Astrocyte of the hippocampus (primary cell): ENCODE results near the gene TMEM144.
A peak's percentile ranks its signal among the peaks of the same experiment; 100 is the strongest.
"Not testable (repeated sequence)": the region's sequence is repeated elsewhere in the genome, so short reads cannot be mapped to it uniquely, and the experiment has no call there.

Source experiments
- DNase-seq: peaks from one replicate; pipeline ENCODE4 v3.0.0; 2011; ENCODE audit warnings: low read depth, low spot score

Gene TMEM144

DNA sequence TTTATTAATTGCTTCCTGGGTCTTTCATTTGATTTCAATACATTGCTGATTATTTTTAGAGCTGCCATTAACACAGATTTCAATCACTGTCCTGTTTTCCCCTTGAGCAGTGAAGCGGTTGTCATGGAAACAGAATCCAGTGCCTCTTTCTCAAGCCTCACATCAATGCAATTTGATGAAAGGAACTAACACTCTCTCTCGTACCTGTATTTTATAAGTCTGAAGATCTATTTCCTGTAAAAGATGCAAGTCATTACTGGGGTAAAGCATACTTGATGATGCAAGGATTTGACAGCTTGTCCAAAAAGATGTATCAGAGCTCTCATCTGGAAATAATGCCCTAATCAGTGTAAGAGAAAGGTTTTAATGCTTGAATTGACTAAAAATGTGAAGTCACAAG, 19.6 kb upstream of the TMEM144 start:
- DNase-seq, result no peak

DNA sequence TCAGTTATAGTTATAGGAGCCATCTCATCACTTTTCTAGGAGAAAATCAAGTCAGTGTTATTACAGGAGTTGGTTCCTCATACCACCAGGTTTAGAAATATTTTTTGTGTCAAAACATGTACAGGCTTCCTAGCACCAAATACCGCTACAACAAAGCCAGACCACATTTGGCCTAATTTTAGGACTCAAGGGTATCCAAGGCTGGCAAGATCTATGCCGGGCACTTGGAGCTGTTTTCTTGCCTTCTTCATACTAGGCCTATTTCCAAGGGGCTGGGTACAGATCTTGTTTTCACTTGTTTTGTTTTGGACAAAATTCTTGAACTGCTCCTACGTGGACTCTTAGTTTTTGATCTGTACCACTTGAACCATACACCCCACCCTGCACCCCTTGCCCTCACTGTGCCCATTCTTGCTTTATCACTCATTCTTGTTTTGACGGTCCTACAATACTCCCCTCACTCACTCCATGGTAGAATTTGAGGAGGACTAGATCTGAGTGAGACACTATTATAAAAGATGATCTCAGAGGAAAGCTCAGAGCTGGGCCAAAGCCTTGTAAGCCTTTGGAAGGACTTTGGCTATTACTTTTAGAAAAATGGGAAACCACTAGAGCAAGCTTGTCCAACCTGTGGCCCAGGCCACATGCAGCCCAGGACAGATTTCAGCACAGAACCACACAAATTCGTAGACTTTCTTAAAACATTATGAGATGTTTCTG, 17.7 kb upstream of the TMEM144 start:
- DNase-seq, result no peak

DNA sequence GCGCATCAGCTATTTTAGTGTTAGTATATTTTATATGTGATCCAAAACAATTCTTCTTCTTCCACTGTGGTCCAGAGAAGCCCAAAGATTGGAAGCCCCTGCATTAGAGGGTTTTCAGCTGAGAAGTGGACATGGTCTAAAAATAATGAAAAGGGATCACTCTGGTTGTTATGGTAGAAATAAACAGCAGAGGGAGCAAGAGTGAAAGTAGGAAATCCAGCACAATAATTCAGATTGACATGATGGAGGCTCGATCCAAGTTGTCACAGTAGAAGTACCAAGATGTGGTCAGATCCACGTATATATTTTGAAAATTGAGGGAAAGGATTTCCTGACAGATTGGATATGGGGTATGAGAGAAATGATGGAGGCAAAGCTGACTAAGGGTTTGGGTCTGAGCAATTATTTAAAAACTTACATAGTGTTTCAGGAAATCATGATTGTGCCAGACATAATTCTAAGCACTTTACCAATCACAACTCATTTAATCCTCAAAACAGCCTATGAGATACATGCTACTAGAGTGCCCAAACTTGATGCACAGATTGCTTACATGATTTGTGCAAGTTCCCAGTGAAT, 17.0 kb upstream of the TMEM144 start:
- DNase-seq, result peak; percentile 57

DNA sequence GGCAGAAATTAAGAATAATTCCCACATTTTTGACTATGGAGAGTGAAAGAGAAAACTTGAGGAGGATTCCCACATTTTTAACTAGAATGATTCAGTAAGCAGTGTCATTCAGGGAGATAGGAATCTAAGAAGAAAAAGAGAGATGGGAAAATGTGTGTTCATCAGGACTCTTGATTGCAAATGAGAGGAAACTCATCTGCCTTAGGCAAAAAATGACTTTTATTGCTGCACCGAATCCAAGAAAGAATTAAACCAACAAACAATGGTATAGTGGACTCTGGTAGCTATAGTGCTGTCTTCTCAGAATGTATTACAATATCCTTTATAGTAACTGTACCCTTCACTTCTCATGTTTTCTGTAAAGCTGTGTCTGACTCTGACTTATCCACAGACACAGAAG, 15.0 kb upstream of the TMEM144 start:
- no peak for DNase-seq

GRCh38 chr4:158197194-158197776, 13.0 kb upstream of the TMEM144 start:
- no peak for DNase-seq

- DNase-seq, result no peak
Measured at GRCh38 chr4:158200214-158200613, 10.1 kb upstream of the TMEM144 start.

- DNase-seq, result no peak
Measured at GRCh38 chr4:158201322-158201721, 9.0 kb upstream of the TMEM144 start.

DNA sequence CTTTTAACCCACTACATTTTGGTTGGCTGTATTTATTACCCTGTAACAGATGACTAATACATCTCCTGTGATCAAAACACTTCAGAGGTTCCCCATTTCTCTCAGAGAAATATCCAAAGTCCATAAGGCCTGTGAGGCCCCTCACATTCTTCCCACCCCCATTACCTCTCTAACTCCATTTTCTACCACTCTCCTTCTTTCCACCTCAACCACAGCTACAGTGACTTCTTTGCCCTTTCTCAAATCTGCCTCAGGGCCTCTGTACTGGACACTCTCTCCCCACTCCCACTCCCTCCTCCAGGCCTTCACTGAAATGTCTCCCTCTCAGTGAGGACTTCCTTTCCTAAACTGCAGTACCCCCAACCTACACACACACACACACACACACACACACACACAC, 8.4 kb upstream of the TMEM144 start:
- DNase-seq, result no peak

DNA sequence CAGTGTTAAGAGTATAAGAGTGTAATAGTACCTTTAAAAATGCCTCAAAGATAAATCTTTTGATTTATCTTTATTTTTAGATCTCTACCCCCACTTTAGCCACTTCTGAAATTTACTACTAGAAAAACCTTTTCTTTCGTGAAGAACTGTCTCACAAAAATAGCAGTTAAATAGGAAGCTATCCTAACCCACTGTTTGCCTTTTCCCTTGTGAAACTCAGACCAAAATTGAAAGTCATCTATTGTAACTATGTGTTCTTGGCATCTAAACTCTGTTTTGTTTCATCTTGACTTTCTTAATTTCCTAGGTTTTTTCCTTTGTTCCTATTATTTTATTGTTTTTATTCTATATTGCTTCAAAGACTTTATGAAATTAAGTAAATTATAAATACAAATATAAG, 7.8 kb upstream of the TMEM144 start:
- DNase-seq, result no peak

GRCh38 chr4:158203436-158203835, 6.8 kb upstream of the TMEM144 start:
- DNase-seq, result no peak

GRCh38 chr4:158203929-158204328, 6.4 kb upstream of the TMEM144 start:
- no peak for DNase-seq

- DNase-seq, result no peak
Measured at GRCh38 chr4:158208963-158209640, 1.2 kb upstream of the TMEM144 start.

DNA sequence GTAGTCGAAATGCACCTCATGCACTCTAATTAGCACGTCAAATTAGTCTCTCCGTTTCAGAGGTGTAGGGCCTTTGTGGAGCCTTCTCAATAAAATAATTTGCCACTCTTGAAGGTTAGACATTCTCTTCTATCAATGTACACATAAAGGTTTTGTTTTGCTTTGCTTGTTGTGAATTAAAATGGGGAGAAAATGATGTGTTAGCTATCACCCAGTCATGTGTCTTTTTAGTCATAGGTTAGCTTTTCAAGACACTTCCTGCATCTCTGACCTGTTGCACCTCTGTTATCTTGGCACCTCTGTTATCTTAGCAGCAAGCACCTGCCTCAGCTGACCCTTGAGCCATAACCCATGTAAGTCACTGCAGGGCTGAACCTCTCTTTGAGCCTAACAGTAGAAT, 936 bp downstream of the TMEM144 start:
- DNase-seq, result no peak

- DNase-seq, result no peak
Measured at GRCh38 chr4:158213466-158213865, 3.2 kb downstream of the TMEM144 start.

DNA sequence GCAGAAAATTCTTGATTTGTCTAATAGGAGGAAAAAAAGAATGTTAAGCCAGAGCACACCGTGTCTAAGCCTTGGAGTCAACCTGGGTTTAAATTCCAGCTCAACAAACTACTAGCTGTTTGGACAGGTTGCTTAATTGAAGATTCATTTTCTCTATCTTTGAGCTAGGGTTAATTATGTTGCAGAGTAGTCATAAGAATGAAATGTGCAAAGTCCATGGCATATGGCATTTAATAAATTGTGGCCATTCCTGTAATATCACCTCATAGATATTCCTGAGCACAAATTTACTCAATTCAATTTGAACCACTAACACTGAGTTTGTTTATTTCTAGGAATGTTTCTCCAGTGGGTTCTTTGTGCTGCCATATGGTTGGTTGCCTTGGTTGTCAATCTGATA, 4.6 kb downstream of the TMEM144 start:
- DNase-seq, result no peak

- DNase-seq, result no peak
Measured at GRCh38 chr4:158217763-158218162, 7.5 kb downstream of the TMEM144 start.

GRCh38 chr4:158219623-158220022, 9.3 kb downstream of the TMEM144 start:
- DNase-seq, result no peak

DNA sequence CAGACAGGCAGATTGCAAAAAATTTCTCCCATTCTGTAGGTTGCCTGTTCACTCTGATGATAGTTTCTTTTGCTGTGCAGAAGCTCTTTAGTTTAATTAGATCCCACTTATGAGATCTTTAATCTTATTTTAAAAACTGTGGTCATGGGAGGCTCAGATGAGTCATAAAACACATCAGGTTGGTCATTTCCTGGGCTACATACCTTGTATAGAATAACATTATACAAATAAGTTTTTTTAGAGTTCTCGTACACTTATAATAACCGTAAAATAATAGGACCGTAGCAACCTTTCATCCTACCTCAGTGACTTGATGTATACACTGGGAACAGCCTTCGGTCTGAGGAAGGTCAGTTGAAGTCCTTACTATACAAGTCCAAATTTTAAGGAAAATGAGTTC, 14.0 kb downstream of the TMEM144 start:
- DNase-seq, result not testable (repeated sequence)

DNA sequence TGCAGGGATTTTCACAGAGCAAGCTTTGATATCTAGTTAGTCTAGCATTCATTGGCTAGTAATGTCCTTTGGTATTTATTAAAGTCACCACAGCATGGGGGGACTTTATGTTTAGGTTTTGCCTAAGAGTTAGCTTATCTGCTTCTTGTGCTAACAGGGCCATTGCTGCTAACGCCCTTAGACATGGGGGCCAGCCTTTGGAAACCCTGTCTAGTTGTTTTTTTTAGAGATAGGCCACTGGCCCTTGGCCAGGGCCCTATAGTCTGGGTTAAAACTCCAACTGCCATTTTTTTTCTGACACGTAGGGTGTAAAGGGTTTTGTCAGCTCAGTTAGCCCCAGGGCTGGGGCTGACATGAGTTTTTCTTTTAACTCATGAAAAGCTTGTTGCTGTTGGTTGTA, 14.7 kb downstream of the TMEM144 start:
- not testable (repeated sequence) for DNase-seq

- DNase-seq, result not testable (repeated sequence)
Measured at GRCh38 chr4:158227880-158228279, 17.6 kb downstream of the TMEM144 start.

DNA sequence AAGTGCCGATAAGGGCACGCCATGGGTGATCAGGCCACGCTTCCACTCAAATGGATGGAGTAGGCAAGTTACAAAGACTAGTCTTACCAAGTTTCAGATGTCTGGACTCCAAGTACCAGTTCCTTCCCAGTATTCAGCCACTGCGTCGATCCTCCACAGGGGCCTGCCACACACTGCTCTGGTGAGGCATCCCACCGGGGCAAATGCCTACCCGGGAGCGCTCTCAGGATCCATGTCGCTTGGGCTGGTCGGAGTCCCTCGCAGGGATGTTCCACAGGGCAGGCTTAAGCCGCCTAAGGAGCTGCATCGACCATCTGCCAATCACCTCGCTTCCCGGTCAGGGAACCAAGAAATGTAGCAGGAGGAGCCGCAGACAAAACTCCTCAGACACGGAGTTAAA, 18.1 kb downstream of the TMEM144 start:
- DNase-seq, result not testable (repeated sequence)

GRCh38 chr4:158229768-158230167, 19.5 kb downstream of the TMEM144 start:
- DNase-seq, result no peak

GRCh38 chr4:158234671-158235070, 24.4 kb downstream of the TMEM144 start:
- DNase-seq, result no peak
